Germinal center (tissue), 1 donor: ENCODE data around the gene MMS22L.

Experiments used
- DNase-seq: peaks from one replicate; pipeline ENCODE4 v3.0.0; 2012; ENCODE audit warnings: mixed read lengths, low spot score

Gene MMS22L

GRCh38 chr6:97282726-97283617 lies at the start of gene MMS22L:
MMS22L (minus strand) TSS chr6:97283216; CDS start chr6:97282477, 739 bp downstream.
- DNase-seq: peak; percentile 90

GRCh38 chr6:97322811-97323210 lies 39.8 kb upstream of the MMS22L start:
- DNase-seq: no peak

- no peak for DNase-seq
Measured at GRCh38 chr6:97322226-97322625, 39.2 kb upstream of the MMS22L start.

GRCh38 chr6:97316978-97317377 lies 34.0 kb upstream of the MMS22L start:
- DNase-seq: no peak

GRCh38 chr6:97312241-97312640 lies 29.2 kb upstream of the MMS22L start:
- DNase-seq: no peak

GRCh38 chr6:97306544-97307320 lies 23.7 kb upstream of the MMS22L start:
- no peak for DNase-seq

GRCh38 chr6:97305414-97306066 lies 22.5 kb upstream of the MMS22L start:
- DNase-seq: no peak

- no peak for DNase-seq
Measured at GRCh38 chr6:97304701-97305100, 21.7 kb upstream of the MMS22L start.

- no peak for DNase-seq
Measured at GRCh38 chr6:97294451-97294850, 11.4 kb upstream of the MMS22L start.

GRCh38 chr6:97293198-97293696 lies 10.2 kb upstream of the MMS22L start:
- DNase-seq: no peak

GRCh38 chr6:97292671-97293070 lies 9.7 kb upstream of the MMS22L start:
- DNase-seq: no peak

GRCh38 chr6:97291896-97292295 lies 8.9 kb upstream of the MMS22L start:
- DNase-seq: no peak

GRCh38 chr6:97289332-97289731 lies 6.3 kb upstream of the MMS22L start:
- DNase-seq: no peak

GRCh38 chr6:97288188-97288587 lies 5.2 kb upstream of the MMS22L start:
- DNase-seq: no peak

GRCh38 chr6:97282238-97282725 lies 734 bp downstream of the MMS22L start:
- peak; percentile 19 for DNase-seq

GRCh38 chr6:97280766-97281165 lies 2.2 kb downstream of the MMS22L start:
- no peak for DNase-seq

GRCh38 chr6:97275804-97276203 lies 7.2 kb downstream of the MMS22L start:
- no peak for DNase-seq

GRCh38 chr6:97269821-97270220 lies 13.2 kb downstream of the MMS22L start:
- DNase-seq: no peak

- DNase-seq: peak; percentile 9
Measured at GRCh38 chr6:97262676-97263075, 20.3 kb downstream of the MMS22L start.

GRCh38 chr6:97246842-97247241 lies 36.2 kb downstream of the MMS22L start:
- DNase-seq: no peak

- no peak for DNase-seq
Measured at GRCh38 chr6:97240222-97240621, 42.8 kb downstream of the MMS22L start.

GRCh38 chr6:97231911-97232310 lies 51.1 kb downstream of the MMS22L start:
- DNase-seq: no peak
